Nucleus accumbens (tissue), 56 donors: ENCODE data around the gene FBXL2.

Experiments
- DNase-seq, 56 donors: peaks; one replicate each; lab custom pipeline; 2025; lab: John Stamatoyannopoulos, UW

Gene FBXL2

DNA sequence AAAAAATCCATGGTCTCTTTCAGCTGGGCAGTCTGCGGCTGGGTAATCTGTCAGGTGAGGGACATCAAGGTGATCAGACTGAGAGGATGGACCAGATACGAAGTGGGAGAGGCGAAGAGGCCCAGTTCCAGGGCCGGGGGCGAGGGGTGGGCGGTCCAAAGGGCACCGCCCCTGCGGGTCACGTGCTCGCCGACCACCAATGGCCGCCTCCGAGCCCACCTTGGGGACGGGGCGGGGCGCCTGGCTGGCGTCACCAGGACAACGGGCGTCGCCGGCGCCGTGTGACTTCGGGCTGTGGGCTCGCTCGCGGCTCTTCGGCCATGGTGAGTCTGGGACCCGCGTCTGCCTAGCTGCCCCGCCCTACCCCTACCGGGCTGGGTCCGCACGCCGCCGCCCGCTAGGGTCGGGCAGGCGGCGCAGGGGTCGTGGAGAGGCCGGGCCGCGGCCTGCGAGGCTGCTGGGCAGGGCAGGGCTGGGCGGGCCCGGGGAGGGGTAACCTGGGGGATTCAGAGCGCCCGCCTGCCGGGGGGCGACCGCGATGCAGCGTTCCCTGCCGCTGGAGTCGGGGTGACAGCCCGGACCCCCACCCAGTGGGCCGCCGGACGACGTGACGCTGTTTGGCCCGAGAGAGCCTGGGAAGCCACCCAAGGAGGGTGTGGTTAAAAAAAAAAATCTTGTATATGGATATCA is at the start of gene FBXL2:
Gene FBXL2, plus strand, starts transcription at position 250 of the 690 bp plus-strand sequence. Its CDS starts 71 bp downstream, at position 321.
- peak in 47 of 56 donors; percentile 2 to 80 (median 45) for DNase-seq

- DNase-seq = no peak
Measured at GRCh38 chr3:33229066-33229465, 48.2 kb upstream of the FBXL2 start.

- no peak for DNase-seq
Measured at GRCh38 chr3:33229947-33230346, 47.3 kb upstream of the FBXL2 start.

DNA sequence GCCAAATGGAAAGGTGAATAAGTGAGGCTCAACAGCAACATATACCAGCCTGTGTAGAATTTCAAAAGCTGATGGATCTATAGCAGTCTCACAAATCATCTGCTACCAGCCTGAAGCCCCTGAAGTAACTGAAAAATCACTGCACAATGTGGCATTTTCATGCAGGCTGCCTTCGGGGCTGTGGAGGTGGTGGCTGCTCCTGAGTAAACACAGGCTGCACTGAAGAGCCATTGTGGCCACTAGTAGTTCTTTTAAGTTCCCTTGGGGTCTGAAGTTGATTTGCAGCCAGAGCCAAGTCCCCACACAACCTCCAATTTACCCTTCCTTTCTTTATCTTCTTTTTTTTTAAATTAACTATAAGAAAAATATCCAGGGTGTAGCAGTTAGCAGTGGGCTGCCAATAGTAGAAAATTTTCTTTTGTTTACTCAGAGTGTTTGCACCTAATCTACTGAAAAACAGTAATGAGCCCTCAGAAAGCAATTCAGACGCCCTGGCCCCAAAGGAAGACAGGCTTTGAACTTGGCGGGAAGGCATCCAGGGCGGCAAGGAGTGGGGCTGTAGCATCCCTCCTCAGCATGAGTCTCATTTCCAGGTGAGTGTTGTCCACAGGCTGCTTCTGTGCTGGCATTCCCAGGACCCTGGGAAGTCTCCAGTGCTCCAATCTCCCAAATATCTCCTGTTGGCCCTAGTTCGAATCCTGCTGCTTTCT is 45.3 kb upstream of the FBXL2 start:
- no peak for DNase-seq

DNA sequence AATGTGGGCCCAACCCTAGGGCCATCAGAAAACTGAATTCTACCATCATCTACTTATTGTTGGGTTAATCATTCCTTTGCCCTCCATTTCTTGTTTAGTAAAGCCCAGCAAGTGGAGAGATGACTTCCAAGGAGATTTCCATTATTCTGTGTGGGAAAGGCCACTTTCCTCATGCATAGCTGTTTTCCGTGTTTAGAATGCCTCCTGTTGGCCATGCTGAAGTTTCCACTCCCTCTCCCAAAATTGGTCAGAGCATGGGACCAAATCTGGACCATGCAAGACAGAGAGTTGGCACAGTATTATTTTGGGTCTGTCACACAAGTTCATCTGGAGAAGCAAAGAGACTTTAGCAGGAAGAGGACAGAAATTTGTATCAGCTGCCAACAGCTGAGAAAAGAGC is 43.4 kb upstream of the FBXL2 start:
- no peak for DNase-seq

DNA sequence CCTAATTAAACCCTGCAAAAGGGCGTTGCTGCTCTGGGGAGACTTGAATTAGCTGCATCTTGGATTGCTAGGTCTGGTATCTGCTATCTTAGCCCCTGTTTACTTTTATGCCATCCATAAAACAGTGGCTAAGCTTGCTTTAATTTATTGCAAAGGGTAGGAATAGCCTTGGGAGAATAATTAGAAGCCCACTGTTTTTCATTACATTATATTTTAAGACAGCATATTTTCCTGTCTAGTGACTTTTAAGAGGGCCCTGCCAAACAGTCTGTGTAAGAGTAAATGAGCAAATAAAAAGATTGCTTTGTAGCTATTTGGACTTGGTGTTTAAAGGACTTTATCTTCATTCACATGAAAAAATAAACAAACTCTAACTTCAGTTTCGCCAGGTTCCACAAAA is 41.2 kb upstream of the FBXL2 start:
- no peak for DNase-seq

DNA sequence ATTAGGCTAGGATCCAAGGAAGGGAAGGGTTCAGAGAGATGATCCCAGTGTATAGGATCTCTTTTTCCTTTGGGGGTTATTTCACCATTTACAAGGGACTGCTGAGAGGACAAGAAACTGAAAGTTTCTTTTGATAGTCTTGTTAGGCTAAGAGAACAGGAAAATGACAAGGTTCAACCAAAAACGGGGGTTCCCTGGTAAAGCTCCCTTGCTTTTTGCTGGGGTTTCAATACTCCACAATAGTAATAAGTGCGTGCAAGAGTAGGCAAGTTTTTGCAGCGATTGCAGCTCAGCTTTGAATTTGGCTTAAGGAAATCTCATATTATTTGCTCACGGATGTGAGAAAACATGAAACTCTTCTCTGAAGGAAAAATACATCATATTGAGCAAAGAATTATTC is 39.8 kb upstream of the FBXL2 start:
- DNase-seq = no peak

- DNase-seq = no peak
Measured at GRCh38 chr3:33238923-33239322, 38.3 kb upstream of the FBXL2 start.

- no peak for DNase-seq
Measured at GRCh38 chr3:33240261-33240660, 37.0 kb upstream of the FBXL2 start.

DNA sequence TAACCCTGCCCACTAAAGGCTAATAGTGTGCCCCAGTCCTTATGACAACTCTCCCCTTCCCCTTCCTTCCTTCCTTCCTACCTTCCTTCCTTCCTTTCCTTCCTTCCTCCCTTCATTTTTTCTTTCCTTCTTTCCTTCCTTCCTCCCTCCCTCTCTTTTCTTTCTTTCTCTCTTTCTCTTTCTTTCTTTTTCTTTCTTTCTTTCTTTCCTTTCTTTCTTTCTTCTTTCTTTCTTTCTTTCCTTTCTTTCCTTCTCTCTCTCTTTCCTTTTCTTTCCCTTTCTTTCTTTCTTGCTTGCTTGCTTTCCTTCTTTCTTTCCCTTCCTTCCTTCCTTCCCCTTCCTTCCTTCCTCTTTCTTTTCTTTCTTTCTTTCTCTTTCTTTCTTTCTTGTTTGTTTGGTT is 30.5 kb upstream of the FBXL2 start:
- DNase-seq = no peak

- DNase-seq = no peak
Measured at GRCh38 chr3:33250712-33251111, 26.5 kb upstream of the FBXL2 start.

DNA sequence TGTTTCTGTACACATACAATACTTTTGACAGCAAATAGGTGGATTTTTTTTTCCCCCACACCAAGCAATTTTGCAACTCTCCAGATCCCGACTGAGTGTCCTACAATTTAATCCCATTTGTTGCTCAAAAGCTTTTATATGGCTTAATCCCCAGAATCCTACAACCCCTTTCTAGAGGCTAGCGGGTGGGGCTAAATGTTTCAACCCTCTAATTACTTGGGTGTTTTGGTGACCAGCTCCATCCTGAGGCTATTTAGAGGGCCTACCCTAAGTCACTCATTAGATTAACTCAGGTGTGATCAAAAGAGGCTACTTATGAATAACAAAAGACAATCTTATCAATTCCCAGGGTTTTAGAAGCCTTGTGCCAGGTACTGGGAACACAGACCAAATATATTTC is 21.0 kb upstream of the FBXL2 start:
- no peak for DNase-seq

DNA sequence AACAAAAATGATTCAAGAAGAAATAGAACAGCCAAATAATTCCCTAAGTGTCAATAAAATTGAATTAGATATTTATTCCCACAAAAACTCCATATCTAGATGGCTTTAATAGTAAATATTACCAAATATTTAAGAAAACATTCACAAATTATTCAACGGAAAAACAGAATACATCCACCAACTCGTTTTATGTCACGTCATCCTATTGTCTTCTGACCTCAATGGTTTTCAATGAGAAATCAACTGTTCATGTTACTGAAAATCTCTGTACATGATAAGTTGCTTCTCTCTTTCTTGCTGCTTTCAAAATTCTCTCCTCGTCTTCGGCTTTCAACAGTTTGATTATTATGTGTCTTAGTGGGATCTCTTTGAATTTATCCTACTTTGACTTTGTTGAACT is 17.1 kb upstream of the FBXL2 start:
- DNase-seq = no peak

DNA sequence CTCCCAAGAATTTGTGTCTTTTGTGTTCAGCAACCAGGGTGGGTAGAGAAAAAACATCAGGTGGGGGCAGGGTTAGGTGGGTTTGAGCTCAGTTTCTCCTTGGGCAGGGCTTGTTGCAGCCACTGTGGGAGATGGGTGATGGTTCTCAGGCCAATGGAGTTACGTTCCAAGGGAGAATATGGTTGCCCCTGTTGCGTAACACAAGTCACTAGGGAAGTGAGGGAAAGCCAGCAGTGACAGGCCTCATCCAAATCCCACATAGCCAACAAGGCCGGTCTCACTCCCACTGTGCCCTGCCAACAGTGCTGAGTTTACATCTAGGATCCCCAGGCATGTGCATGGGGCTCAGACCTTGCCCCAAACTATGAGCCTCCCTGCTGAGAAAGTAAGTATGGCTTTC is 7.9 kb upstream of the FBXL2 start:
- no peak for DNase-seq

DNA sequence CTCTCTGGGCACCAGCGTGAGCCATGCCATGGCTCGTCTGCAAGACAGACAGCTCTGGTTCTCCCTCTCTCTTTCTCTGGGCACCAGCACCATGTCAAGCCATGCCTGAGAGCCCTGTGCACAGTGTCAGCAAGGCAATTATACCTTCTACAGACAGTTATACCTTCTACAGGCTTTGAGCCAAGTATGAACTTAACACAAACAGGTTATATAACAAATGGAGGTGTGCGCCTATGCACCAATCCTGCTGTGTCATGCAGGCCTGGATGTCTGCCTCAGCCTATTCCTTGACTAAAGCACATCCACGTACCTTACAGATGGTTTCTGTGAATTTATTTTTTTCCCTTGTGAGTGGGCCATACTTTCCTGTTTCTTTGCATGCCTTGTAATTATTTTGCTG is 5.9 kb upstream of the FBXL2 start:
- DNase-seq = no peak

DNA sequence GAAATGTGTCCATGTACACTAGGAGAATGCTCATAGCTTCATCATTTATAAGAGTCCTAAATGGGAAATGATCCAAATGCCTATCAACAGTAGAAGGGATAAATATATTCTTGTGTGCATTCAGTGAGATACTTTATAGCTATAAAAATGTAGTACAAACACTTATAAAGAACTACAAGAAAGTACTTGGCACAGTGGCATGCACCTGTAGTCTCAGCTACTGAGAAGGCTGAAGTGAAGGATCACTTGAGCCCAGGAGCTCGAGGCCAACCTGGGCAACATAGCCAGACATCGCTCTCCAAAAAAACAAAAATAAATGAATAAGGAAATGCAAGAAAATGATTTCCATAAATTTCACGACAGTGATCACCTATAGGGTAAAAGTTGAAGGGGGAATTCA is 3.6 kb upstream of the FBXL2 start:
- DNase-seq = no peak

DNA sequence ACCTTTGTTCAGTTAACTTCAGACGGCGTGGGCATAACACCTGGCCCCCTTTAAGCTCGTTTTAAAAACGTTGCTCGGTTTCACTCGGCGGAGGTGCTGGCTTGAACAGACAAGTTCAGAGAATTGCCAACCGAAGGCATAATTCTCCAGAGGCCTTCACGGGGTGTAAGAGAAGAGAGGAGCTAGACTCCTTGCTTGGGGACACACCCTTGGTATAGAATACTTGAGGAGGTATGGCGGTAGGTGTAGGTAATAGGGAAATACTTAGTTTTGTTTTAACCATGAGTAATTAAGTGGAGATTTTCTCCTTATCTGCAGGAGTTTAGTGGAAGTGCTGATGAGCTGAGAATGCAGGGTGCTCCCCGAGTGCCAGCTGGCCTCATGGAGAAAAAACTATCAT is 921 bp downstream of the FBXL2 start:
- peak in 3 of 56 donors; percentile 2 for DNase-seq

- no peak for DNase-seq
Measured at GRCh38 chr3:33287672-33288282, 10.5 kb downstream of the FBXL2 start.

- no peak for DNase-seq
Measured at GRCh38 chr3:33299395-33300081, 22.3 kb downstream of the FBXL2 start.

DNA sequence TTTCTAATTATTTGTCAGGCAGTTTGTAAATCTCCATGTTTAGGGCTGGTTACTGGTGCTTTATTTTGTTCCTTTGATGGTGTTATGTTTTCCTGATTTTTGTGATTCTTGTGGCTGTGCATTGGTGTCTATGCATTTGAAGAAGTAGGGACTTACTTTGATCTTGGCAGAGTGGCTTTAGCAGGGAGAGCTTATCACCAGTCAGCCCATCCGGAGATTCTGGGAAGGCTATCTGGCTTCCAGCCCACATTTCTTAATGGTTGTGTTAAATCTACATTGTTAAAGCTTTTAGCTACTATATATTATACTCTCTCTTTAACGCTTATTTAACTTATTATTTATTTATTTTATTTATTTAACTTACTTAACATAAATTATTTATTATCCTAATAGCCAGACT is 35.1 kb downstream of the FBXL2 start:
- DNase-seq = no peak

DNA sequence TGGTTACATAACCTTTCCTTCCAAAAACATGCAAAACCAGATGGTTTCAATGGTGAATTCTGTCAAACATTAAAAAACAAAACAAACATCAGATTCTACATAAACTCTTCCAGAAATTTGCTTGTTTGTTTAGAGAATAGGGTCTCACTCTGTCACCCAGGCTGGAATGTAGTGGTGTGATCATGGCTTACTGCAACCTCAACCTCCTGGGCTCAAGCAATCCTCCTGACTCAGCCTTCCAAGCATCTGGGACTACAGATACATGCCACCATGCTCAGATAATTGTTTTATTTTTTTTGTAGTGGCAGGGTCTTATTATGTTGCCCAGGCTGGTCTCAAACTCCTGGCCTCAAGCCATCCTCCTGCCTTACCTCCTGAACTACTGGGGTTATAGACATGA is 36.1 kb downstream of the FBXL2 start:
- no peak for DNase-seq
